Neural crest cell (in vitro differentiated cells): Measurements from ENCODE around the gene VPS18. TPM values are rescaled to one million over a fixed set of nuclear protein-coding genes. Genes with fewer than 3 reads are reported as not detected.

Experiments used
- DNase-seq: peaks from one replicate; pipeline ENCODE4 v3.0.0; 2021; ENCODE audit warnings: low read depth, mixed read lengths, low spot score
- H3K27ac Mint-ChIP-seq: one replicate; pipeline ENCODE4 v1.8.0; 2021; ENCODE audit warnings: mild to moderate bottlenecking, mixed read lengths; ENCODE audit not compliant: unreplicated experiment
- H3K27me3 Mint-ChIP-seq: 2 replicates; pipeline ENCODE4 v1.8.0; 2021; ENCODE audit warnings: low read depth, mild to moderate bottlenecking, mixed read lengths
- H3K36me3 Mint-ChIP-seq: 2 replicates; pipeline ENCODE4 v1.8.0; 2021; ENCODE audit warnings: low read depth, mild to moderate bottlenecking, mixed read lengths
- H3K4me1 Mint-ChIP-seq: 2 replicates; pipeline ENCODE4 v1.8.0; 2021; ENCODE audit warnings: mixed read lengths
- H3K4me3 Mint-ChIP-seq: one replicate; pipeline ENCODE4 v1.8.0; 2021; ENCODE audit warnings: mild to moderate bottlenecking, mixed read lengths
- H3K9me3 Mint-ChIP-seq: 2 replicates; pipeline ENCODE4 v1.8.0; 2021; ENCODE audit warnings: mixed read lengths
- CTCF ChIP-seq: fragments of 200-600 bp; sonication (generic); conservative IDR thresholded peaks from 2 replicates; pipeline ENCODE4 v1.5.0; 2021; ENCODE audit warnings: antibody characterized with exemption, mild to moderate bottlenecking
- total RNA-seq: library from RNA; stranded (reverse); gene quantifications from 2 replicates; pipeline ENCODE4 v1.2.1, GENCODE V29; 2021

VPS18 gene
- total RNA-seq, 1 donor from 2014 or later, result 28.2 TPM

- no peaks in the 10 kb centered on the region for H3K9me3 Mint-ChIP-seq
- peaks cover 21% of the 10 kb centered on the region for H3K4me1 Mint-ChIP-seq
- no peak overlapping the region for H3K4me3 Mint-ChIP-seq
- no peak for DNase-seq
- no peak for TF ChIP-seq CTCF
- H3K36me3 Mint-ChIP-seq, result peaks cover 10% of the 10 kb centered on the region
- no peaks in the 10 kb centered on the region for H3K27me3 Mint-ChIP-seq
- no peak overlapping the region for H3K27ac Mint-ChIP-seq
Measured at GRCh38 chr15:40899536-40900207, 5.4 kb downstream of the VPS18 start.

GRCh38 chr15:40900256-40901052 lies 6.2 kb downstream of the VPS18 start:
- no peaks in the 10 kb centered on the region for H3K9me3 Mint-ChIP-seq

GRCh38 chr15:40901053-40901443 lies 6.8 kb downstream of the VPS18 start:
- peaks cover 7% of the 10 kb centered on the region for H3K36me3 Mint-ChIP-seq
- no peak overlapping the region for H3K4me3 Mint-ChIP-seq
- no peaks in the 10 kb centered on the region for H3K27me3 Mint-ChIP-seq
- H3K4me1 Mint-ChIP-seq, result peaks cover 12% of the 10 kb centered on the region
- no peak overlapping the region for H3K27ac Mint-ChIP-seq
- no peak for DNase-seq
- no peak for TF ChIP-seq CTCF
- no peaks in the 10 kb centered on the region for H3K9me3 Mint-ChIP-seq

More at GRCh38 chr15:40900256-40901052, 6.2 kb downstream of the VPS18 start:
- no peak for DNase-seq
- no peaks in the 10 kb centered on the region for H3K27me3 Mint-ChIP-seq
- TF ChIP-seq CTCF, result no peak
- no peak overlapping the region for H3K27ac Mint-ChIP-seq
- H3K4me1 Mint-ChIP-seq, result peaks cover 14% of the 10 kb centered on the region
- H3K4me3 Mint-ChIP-seq, result no peak overlapping the region
- H3K36me3 Mint-ChIP-seq, result peaks cover 7% of the 10 kb centered on the region

GRCh38 chr15:40902605-40903561 lies 8.6 kb downstream of the VPS18 start:
- peaks cover 11% of the 10 kb centered on the region for H3K4me1 Mint-ChIP-seq
- H3K4me3 Mint-ChIP-seq, result peak overlapping the region; percentile 15
- no peak for TF ChIP-seq CTCF
- H3K36me3 Mint-ChIP-seq, result peaks cover 2% of the 10 kb centered on the region
- no peaks in the 10 kb centered on the region for H3K27me3 Mint-ChIP-seq
- DNase-seq, result no peak
- H3K9me3 Mint-ChIP-seq, result no peaks in the 10 kb centered on the region
- peak overlapping the region; percentile 35 for H3K27ac Mint-ChIP-seq

GRCh38 chr15:40904552-40905201 lies 10.4 kb downstream of the VPS18 start:
- peaks cover 18% of the 10 kb centered on the region for H3K4me1 Mint-ChIP-seq
- DNase-seq, result no peak
- no peaks in the 10 kb centered on the region for H3K36me3 Mint-ChIP-seq
- H3K9me3 Mint-ChIP-seq, result no peaks in the 10 kb centered on the region
- H3K27me3 Mint-ChIP-seq, result no peaks in the 10 kb centered on the region
- no peak for TF ChIP-seq CTCF
- no peak overlapping the region for H3K4me3 Mint-ChIP-seq
- H3K27ac Mint-ChIP-seq, result no peak overlapping the region
